AML-193 (cell line): ENCODE measurements around the gene SLC66A2.
"Not testable (repeated sequence)": the region's sequence is repeated elsewhere in the genome, so short reads cannot be mapped to it uniquely, and the experiment has no call there.

Experiments
- DNase-seq, 2 experiments: peaks; one replicate each; lab custom pipeline; 2025; lab: John Stamatoyannopoulos, UW

SLC66A2 gene

GRCh38 chr18:79879566-79879965, 71.9 kb downstream of the SLC66A2 start:
- DNase-seq: no peak

- no peak for DNase-seq
Observed at GRCh38 chr18:79878741-79879378, 72.6 kb downstream of the SLC66A2 start.

GRCh38 chr18:79878246-79878645, 73.2 kb downstream of the SLC66A2 start:
- not testable (repeated sequence) for DNase-seq

GRCh38 chr18:79877163-79878091, 74.0 kb downstream of the SLC66A2 start:
- DNase-seq: no peak

GRCh38 chr18:79876497-79876896, 75.0 kb downstream of the SLC66A2 start:
- no peak for DNase-seq

- DNase-seq: no peak
Observed at GRCh38 chr18:79875931-79876461, 75.5 kb downstream of the SLC66A2 start.

- no peak for DNase-seq
Observed at GRCh38 chr18:79875531-79875919, 75.9 kb downstream of the SLC66A2 start.

- DNase-seq: no peak
Observed at GRCh38 chr18:79874553-79875530, 76.6 kb downstream of the SLC66A2 start.

GRCh38 chr18:79873449-79874110, 77.9 kb downstream of the SLC66A2 start:
- DNase-seq: no peak

GRCh38 chr18:79872527-79873444, 78.7 kb downstream of the SLC66A2 start:
- no peak for DNase-seq

- DNase-seq: no peak
Observed at GRCh38 chr18:79871481-79872091, 79.9 kb downstream of the SLC66A2 start.

- no peak for DNase-seq
Observed at GRCh38 chr18:79871026-79871390, 80.4 kb downstream of the SLC66A2 start.

GRCh38 chr18:79870301-79871025, 81.0 kb downstream of the SLC66A2 start:
- DNase-seq: no peak

GRCh38 chr18:79869591-79870300, 81.7 kb downstream of the SLC66A2 start:
- DNase-seq: no peak

GRCh38 chr18:79868811-79869541, 82.5 kb downstream of the SLC66A2 start:
- no peak for DNase-seq

GRCh38 chr18:79868168-79868784, 83.2 kb downstream of the SLC66A2 start:
- no peak for DNase-seq

- DNase-seq: no peak
Observed at GRCh38 chr18:79867666-79868065, 83.8 kb downstream of the SLC66A2 start.
